ENCODE measurements around the gene AHCY.
"Not testable (repeated sequence)": the region's sequence is repeated elsewhere in the genome, so short reads cannot be mapped to it uniquely, and the experiment has no call there.

Gene AHCY

DNA sequence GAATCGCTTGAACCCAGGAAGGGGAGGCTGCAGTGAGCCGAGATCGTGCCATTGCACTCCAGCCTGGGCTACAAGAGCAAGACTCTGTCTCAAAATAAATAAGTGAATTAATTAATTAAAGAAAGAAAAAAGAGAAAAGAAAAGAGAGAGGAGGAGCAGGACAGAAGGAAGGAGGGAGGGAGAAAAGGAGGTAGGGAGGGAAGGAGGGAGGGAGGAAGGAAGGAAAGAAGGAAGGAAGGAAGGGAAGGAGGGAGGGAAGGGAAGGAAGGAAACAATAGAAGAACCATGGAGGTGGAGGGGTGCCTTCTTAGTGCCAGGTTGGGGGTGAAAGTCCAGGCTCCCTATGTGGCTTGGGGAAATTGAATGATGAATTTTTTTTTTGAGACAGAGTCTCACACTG lies 6.5 kb upstream of the AHCY start:
- Histone ChIP-seq H3K27me3 (ENCODE audit: control insufficient read depth, insufficient read depth, low read length) (peaks cover 11% of the 10 kb centered on the region), H3K4me1 (ENCODE audit: control insufficient read depth, insufficient read depth, low read length) (0 out of 2 replicates have a peak, but pooled peaks cover 5% of the 10 kb centered on the region), H3K4me3 (ENCODE audit: low read depth, low read length) (no peak overlapping the region), H3K36me3 (ENCODE audit: control insufficient read depth, insufficient read depth, low read length) (no peaks in the 10 kb centered on the region), H3K9me3 (ENCODE audit: control insufficient read depth, insufficient read depth, low read length) (no peaks in the 10 kb centered on the region), H3K9ac (ENCODE audit: low read depth, low read length) (no peak overlapping the region), H3K27ac (ENCODE audit: low read depth, low read length) (no peak overlapping the region)

DNA sequence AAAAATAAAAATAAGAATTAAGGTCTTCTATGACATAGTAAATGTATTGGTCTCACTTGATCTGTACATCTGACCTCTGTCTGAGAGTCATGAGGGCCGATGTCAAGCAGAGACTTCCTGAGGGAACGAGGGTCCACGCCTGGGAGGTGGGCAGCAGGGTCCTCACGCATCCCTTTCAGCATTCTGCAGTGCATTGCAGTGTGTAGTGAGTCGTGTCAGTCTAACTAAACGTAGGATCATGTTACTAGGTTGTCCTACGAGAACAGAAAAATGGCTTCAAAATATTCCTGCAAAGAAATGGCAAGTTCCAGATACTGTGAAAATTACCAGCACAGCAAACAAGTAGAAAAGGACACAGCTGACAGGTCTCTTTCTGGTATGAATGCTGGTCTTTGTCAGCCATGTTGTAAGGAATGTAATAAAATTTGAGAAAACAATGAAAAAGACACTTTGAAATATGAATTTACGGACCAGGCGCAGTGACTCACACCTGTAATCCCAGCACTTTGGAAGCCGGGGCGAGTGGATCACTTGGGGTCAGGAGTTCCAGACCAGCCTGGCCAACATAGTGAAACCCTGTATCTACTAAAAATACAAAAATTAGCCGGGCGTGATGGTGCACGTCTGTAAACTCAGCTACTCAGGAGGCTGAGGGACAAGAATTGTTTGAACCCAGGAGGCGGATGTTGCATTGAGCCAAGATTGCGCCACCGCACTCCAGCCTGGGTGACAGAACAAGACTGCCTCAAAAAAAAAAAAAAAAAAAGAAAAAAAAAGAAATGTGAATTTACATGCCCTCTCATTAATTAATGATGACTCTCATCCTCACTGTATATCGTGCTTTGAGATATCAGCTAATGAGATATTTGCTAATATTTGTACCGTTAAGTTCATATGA lies 2.4 kb upstream of the AHCY start:
- H3K4me3 ChIP-seq (ENCODE audit: low read depth, low read length) = no peak overlapping the region
- no peak overlapping the region for H3K9ac ChIP-seq (ENCODE audit: low read depth, low read length)
- H3K27me3 ChIP-seq (ENCODE audit: control insufficient read depth, insufficient read depth, low read length) = no peaks in the 10 kb centered on the region
- H3K36me3 ChIP-seq (ENCODE audit: control insufficient read depth, insufficient read depth, low read length) = peaks cover 7% of the 10 kb centered on the region; the same call in 1 of the 2 replicates
- peaks cover 7% of the 10 kb centered on the region; the same call in 1 of the 2 replicates for H3K4me1 ChIP-seq (ENCODE audit: control insufficient read depth, insufficient read depth, low read length)
- H3K9me3 ChIP-seq (ENCODE audit: control insufficient read depth, insufficient read depth, low read length) = no peaks in the 10 kb centered on the region
- H3K27ac ChIP-seq (ENCODE audit: low read depth, low read length) = no peak overlapping the region

DNA sequence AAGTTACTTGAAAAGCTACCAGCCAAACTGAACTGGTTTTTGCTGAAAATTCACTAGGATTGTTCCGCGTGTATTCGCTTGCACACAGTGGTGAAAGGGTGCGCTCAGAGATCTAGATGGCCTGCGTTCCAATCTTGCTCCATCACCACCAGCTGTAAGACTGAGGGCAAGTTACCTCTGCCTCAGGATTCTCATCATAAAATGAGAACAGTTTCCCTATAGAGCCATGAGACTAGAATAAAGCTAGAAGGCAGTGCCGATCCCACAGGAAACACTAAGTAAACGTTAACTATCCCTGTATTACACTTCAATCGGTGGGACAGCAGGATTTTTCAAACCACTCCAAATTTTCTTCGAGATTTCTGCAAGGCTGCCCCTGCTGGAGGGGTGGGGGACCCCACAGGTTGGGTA lies 838 bp downstream of the AHCY start:
- Histone ChIP-seq H3K27ac (ENCODE audit: low read depth, low read length) (peak overlapping the region; percentile 98), H3K9me3 (ENCODE audit: control insufficient read depth, insufficient read depth, low read length) (no peaks in the 10 kb centered on the region), H3K36me3 (ENCODE audit: control insufficient read depth, insufficient read depth, low read length) (peaks cover 12% of the 10 kb centered on the region; the same call in 1 of the 2 replicates), H3K27me3 (ENCODE audit: control insufficient read depth, insufficient read depth, low read length) (no peaks in the 10 kb centered on the region), H3K9ac (ENCODE audit: low read depth, low read length) (peak overlapping the region; percentile 95), H3K4me1 (ENCODE audit: control insufficient read depth, insufficient read depth, low read length) (peaks cover 7% of the 10 kb centered on the region; the same call in 1 of the 2 replicates), H3K4me3 (ENCODE audit: low read depth, low read length) (peak overlapping the region; percentile 93)

DNA sequence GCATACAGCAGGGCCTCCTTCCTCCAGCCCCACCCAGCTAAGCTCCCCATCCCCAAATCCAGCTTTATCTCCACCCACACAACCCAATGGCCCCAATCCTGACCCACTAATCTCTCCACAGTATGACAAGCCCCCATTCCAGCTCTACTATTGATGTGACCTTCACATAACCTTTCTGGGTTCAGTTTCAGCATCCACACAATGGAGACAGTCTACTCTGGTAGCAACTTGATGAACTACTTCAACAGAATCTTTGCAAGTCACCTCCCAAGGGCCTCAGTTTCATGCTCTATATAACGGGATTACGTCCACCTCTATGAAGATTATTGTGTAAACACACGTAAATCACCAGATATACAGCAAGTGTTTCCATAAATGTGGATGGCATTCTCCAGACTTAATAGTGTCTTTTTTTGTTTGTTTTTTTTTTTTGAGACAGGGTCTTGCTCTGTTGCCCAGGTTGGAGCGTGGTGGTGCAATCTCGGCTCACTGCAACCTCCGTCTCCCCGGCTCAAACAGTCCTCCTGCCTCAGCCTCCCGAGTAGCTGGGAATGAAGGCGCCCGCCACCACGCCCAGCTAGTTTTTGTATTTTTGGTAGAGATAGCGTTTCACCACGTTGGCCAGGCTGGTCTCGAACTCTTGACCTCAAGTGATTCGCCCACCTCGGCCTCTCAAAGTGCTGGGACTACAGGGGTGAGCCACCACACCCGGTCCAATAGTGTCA lies 1.4 kb downstream of the AHCY start:
- no peak overlapping the region for H3K27ac ChIP-seq (ENCODE audit: low read depth, low read length)
- H3K36me3 ChIP-seq (ENCODE audit: control insufficient read depth, insufficient read depth, low read length) = peaks cover 12% of the 10 kb centered on the region; the same call in 1 of the 2 replicates
- H3K9me3 ChIP-seq (ENCODE audit: control insufficient read depth, insufficient read depth, low read length) = no peaks in the 10 kb centered on the region
- peaks cover 7% of the 10 kb centered on the region; the same call in 1 of the 2 replicates for H3K4me1 ChIP-seq (ENCODE audit: control insufficient read depth, insufficient read depth, low read length)
- H3K4me3 ChIP-seq (ENCODE audit: low read depth, low read length) = peak overlapping the region; percentile 93
- peak overlapping the region; percentile 95 for H3K9ac ChIP-seq (ENCODE audit: low read depth, low read length)
- no peaks in the 10 kb centered on the region for H3K27me3 ChIP-seq (ENCODE audit: control insufficient read depth, insufficient read depth, low read length)

DNA sequence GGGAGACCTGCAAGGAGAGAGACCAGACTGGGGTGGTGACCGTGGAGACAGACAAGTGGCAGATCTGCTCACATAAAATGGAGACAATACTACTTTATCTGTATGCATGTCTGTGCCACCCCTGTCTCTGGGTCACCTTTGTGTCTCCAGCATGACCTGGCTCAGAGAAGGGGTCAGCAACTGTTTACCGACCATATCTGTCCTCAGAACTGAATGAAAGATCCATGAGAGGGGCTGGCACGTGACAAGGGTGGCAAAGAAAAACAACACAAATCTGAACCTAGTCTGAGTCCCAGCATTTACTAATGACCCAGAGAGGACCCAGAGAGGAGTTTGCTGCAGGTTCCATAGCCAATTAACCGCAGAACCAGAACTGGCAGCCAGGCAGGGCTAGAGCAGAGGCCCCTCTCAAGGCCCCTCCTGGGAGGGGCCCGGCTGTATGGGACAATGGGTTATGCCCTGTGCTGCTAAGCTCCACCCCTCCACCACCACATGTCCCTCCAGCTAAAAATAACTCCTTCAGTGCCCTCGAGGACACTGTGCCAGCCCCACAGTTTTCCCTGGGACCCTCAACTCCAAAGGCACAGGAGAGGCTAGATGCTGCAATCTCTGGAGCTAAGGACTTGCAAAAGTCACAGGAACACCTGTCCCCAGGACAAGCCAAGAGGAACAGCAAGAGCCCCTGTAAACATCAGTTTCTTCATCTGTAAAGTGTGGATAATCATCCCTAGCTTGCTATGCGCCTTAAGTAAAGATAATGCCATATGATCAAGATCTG lies 2.2 kb downstream of the AHCY start:
- H3K27ac ChIP-seq (ENCODE audit: low read depth, low read length) = no peak overlapping the region

DNA sequence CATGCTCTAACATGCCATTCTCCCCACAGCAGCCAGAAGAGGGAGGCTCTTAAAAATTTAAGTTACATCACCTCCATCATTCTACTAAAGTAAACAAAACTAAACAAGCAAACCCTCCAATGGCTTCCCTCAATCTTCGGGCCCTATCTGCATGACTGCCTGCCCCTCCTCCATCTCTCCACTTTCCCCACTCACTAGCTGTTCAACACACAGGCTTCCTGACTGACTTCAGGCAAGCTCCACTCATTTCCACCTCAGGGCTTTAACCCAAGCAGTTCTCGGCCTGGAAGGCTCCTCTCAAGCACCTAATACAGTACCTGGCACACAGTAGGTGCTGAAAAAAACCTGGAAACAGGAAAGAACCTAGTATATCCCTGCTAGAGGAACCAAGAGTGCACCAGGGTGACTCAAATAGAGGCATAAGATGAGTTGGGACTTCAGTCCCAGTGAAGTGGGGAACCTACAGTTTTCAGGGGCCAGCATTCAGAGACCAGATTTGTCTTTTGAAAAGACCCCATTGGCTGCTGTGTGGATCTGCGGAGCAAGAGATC lies 2.8 kb downstream of the AHCY start:
- Histone ChIP-seq H3K9ac (ENCODE audit: low read depth, low read length) (no peak overlapping the region), H3K27ac (ENCODE audit: low read depth, low read length) (peak overlapping the region; percentile 37), H3K27me3 (ENCODE audit: control insufficient read depth, insufficient read depth, low read length) (no peaks in the 10 kb centered on the region), H3K36me3 (ENCODE audit: control insufficient read depth, insufficient read depth, low read length) (peaks cover 25% of the 10 kb centered on the region), H3K4me3 (ENCODE audit: low read depth, low read length) (no peak overlapping the region), H3K4me1 (ENCODE audit: control insufficient read depth, insufficient read depth, low read length) (peaks cover 7% of the 10 kb centered on the region; the same call in 1 of the 2 replicates), H3K9me3 (ENCODE audit: control insufficient read depth, insufficient read depth, low read length) (no peaks in the 10 kb centered on the region)

More for the DNA sequence above, 2.2 kb downstream of the AHCY start:
- Histone ChIP-seq H3K4me3 (ENCODE audit: low read depth, low read length) (peak overlapping the region; percentile 93), H3K9me3 (ENCODE audit: control insufficient read depth, insufficient read depth, low read length) (no peaks in the 10 kb centered on the region), H3K36me3 (ENCODE audit: control insufficient read depth, insufficient read depth, low read length) (peaks cover 19% of the 10 kb centered on the region), H3K4me1 (ENCODE audit: control insufficient read depth, insufficient read depth, low read length) (peaks cover 7% of the 10 kb centered on the region; the same call in 1 of the 2 replicates), H3K27me3 (ENCODE audit: control insufficient read depth, insufficient read depth, low read length) (no peaks in the 10 kb centered on the region), H3K9ac (ENCODE audit: low read depth, low read length) (no peak overlapping the region)

DNA sequence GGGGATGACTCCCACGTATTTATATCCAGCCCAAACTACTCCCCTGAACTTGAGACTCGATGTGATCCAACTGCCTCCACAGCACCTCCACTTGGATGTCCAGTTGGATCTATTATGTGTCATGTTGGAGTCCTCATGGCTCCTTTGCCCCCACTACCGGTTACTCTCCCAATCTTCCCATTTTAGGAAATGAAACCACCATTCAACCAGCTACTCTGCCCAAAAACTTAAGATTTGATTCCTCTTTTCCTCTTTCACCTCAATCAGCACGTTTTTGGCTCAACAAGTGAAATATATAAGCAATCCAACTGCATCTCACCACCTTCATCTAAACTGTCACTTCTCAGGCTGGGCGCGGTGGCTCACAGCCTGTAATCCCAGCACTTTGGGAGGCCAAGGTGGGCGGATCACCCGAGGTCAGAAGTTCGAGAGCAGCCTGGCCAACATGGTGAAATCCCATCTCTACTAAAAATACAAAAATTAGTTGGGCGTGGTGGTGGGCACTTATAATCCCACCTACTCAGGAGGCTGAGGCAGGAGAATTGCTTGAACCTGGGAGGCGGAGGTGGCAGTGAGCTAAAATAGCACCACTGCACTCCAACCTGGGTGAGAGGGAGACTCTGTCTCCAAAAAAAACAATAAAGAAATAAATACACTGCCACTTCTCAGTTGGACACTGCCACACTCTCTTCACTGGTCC lies 3.4 kb downstream of the AHCY start:
- no peak overlapping the region for H3K27ac ChIP-seq (ENCODE audit: low read depth, low read length)

DNA sequence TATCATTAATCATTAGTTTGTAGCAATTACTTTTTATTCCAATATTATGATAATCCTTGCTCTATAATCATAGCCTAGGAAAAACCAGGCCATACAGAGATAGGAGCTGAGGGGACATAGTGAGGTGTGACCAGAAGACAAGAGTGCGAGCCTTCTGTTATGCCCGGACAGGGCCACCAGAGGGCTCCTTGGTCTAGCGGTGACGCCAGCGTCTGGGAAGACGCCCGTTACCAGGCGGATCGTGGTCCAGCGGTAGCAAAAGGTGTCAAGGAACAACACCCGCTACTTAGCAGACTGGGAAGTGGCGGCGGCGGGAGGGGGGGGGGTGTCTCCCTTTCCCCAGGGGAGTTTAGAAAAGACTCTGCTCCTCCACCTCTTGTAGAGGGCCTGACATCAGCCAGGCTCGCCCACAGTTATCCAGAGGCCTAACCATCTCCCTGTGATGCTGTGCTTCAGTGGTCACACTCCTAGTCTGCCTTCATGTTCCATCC lies 4.8 kb downstream of the AHCY start:
- H3K27me3 ChIP-seq (ENCODE audit: control insufficient read depth, insufficient read depth, low read length); H3K4me1 ChIP-seq (ENCODE audit: control insufficient read depth, insufficient read depth, low read length); H3K9me3 ChIP-seq (ENCODE audit: control insufficient read depth, insufficient read depth, low read length); H3K4me3 ChIP-seq (ENCODE audit: low read depth, low read length); H3K9ac ChIP-seq (ENCODE audit: low read depth, low read length); H3K27ac ChIP-seq (ENCODE audit: low read depth, low read length): not testable (repeated sequence)
- H3K36me3 ChIP-seq (ENCODE audit: control insufficient read depth, insufficient read depth, low read length) = peaks cover 45% of the 10 kb centered on the region

More for the DNA sequence above, 3.4 kb downstream of the AHCY start:
- Histone ChIP-seq H3K9me3 (ENCODE audit: control insufficient read depth, insufficient read depth, low read length) (no peaks in the 10 kb centered on the region), H3K36me3 (ENCODE audit: control insufficient read depth, insufficient read depth, low read length) (peaks cover 31% of the 10 kb centered on the region), H3K27me3 (ENCODE audit: control insufficient read depth, insufficient read depth, low read length) (no peaks in the 10 kb centered on the region), H3K4me3 (ENCODE audit: low read depth, low read length) (no peak overlapping the region), H3K4me1 (ENCODE audit: control insufficient read depth, insufficient read depth, low read length) (peaks cover 7% of the 10 kb centered on the region; the same call in 1 of the 2 replicates), H3K9ac (ENCODE audit: low read depth, low read length) (no peak overlapping the region)

DNA sequence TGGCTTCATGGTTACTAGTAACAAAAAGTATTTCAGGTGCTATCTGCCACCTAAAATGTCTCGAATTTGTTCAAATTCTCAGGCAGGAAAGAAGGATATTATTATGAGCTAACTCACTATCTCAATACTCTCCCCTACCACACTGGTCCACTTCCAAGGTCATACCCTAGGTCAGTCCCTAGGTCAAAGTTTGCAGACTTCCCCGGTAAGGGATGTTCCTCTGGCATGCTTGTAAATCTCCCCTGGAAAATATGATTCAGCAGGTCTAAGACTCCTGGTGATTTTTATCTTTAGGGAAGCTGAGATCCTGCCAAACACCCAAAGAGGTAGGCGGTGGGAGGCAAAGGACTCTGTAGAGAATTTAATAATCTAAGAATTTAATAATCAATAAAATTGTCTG lies 6.7 kb downstream of the AHCY start:
- no peak overlapping the region for H3K4me3 ChIP-seq (ENCODE audit: low read depth, low read length)

DNA sequence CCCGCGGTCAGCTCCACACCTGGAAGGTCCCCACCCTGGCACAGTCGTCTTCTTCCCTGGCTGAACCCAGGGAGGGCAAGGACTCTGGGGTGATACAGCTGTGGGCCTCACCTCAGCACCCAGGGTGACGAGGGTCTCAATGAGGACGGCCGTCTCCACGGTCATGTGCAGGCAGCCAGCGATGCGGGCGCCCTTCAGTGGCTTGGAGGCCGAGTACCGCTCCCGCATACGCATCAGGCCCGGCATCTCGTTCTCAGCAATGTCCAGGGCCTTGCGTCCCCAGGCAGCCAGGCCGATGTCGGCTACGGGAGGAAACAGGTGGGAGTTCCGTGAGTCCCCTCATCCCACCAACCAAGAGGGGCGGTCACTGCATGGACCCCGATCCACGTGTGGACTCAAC lies 7.9 kb downstream of the AHCY start:
- no peak overlapping the region for H3K9ac ChIP-seq (ENCODE audit: low read depth, low read length)
- H3K4me3 ChIP-seq (ENCODE audit: low read depth, low read length) = no peak overlapping the region
- no peak overlapping the region for H3K27ac ChIP-seq (ENCODE audit: low read depth, low read length)
- no peaks in the 10 kb centered on the region for H3K4me1 ChIP-seq (ENCODE audit: control insufficient read depth, insufficient read depth, low read length)
- H3K9me3 ChIP-seq (ENCODE audit: control insufficient read depth, insufficient read depth, low read length) = no peaks in the 10 kb centered on the region
- H3K36me3 ChIP-seq (ENCODE audit: control insufficient read depth, insufficient read depth, low read length) = peaks cover 65% of the 10 kb centered on the region
- no peaks in the 10 kb centered on the region for H3K27me3 ChIP-seq (ENCODE audit: control insufficient read depth, insufficient read depth, low read length)

More for the DNA sequence above, 6.7 kb downstream of the AHCY start:
- H3K36me3 ChIP-seq (ENCODE audit: control insufficient read depth, insufficient read depth, low read length) = peaks cover 61% of the 10 kb centered on the region
- H3K27me3 ChIP-seq (ENCODE audit: control insufficient read depth, insufficient read depth, low read length) = no peaks in the 10 kb centered on the region
- no peak overlapping the region for H3K9ac ChIP-seq (ENCODE audit: low read depth, low read length)
- peaks cover 3% of the 10 kb centered on the region; the same call in 1 of the 2 replicates for H3K4me1 ChIP-seq (ENCODE audit: control insufficient read depth, insufficient read depth, low read length)
- H3K27ac ChIP-seq (ENCODE audit: low read depth, low read length) = no peak overlapping the region
- H3K9me3 ChIP-seq (ENCODE audit: control insufficient read depth, insufficient read depth, low read length) = no peaks in the 10 kb centered on the region

Data from HUES48 (cell line).